Dendritic cell treated with granulocyte-macrophage colony-stimulating factor and Interleukin-4, amounts not matched to agents 40 ng/mL and 50 ng/mL, for 4 days (primary cell): ENCODE measurements around the gene ZNF234.
"Not testable (repeated sequence)": the region's sequence is repeated elsewhere in the genome, so short reads cannot be mapped to it uniquely, and the experiment has no call there.

ENCODE experiments used
- H3K27ac Mint-ChIP-seq: one replicate; pipeline ENCODE4 v1.8.0; 2022; ENCODE audit warnings: mild to moderate bottlenecking, mixed read lengths
- H3K27me3 Mint-ChIP-seq: one replicate; pipeline ENCODE4 v1.8.0; 2022; ENCODE audit warnings: mild to moderate bottlenecking, mixed read lengths
- H3K36me3 Mint-ChIP-seq: one replicate; pipeline ENCODE4 v1.8.0; 2022; ENCODE audit warnings: low read depth, mixed read lengths
- H3K4me1 Mint-ChIP-seq: one replicate; pipeline ENCODE4 v1.8.0; 2022; ENCODE audit warnings: low read depth, mixed read lengths
- H3K4me3 Mint-ChIP-seq: one replicate; pipeline ENCODE4 v1.8.0; 2022; ENCODE audit warnings: mild to moderate bottlenecking, moderate library complexity, mixed read lengths
- H3K9me3 Mint-ChIP-seq: one replicate; pipeline ENCODE4 v1.8.0; 2022; ENCODE audit warnings: mixed read lengths
- intact Hi-C: fragments of 100-400 bp; cut with micrococcal nuclease; formaldehyde crosslinking; loops from one replicate; pipeline ENCODE4 v1.15.0; 2022

ZNF234 gene

DNA sequence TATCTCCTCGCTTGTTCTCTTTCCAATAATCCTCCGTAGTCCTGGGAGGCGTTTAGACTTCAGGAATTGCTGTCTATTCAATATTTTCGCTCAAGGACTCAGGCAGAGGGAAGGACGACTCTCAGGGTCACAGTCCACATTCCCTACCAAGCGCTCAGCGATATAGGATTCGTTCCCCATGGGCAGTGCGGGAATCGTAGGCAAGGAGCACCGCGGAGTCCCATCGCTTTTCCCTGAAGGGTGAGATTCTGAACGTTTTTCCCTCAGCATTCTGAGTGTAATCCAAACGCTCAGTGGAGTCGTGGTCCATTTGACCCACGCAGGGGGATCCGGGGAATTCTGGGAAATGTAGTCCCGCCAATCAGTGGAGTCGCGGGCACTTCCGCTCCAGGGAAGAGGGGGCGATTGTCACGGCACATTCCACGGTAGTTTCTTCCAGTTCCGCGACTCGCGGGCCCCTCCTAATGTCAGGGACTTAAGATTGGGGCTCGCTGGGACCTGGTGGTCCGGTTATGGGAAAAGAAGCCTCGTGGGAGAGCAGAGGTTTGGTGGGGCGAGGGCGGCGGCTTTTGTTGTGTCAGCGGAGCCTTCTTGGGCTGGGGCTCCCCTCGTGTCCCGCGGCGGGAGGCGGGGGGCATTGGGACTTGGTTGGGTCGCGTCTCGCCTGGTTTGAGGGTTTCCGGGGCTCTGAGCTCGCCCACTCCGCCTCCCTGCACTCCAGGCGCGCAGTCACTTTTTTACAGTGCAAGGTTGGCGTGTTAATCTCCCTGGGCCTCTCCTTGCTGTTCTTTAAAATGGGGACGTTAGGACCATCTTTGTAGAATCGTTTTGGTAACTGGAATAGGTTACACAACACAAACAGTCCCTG, at the start of gene ZNF234:
ZNF234 (plus strand) TSS at position 364 of the 868 bp plus-strand sequence. CDS start 3,079 bp downstream, outside the sequence.
- peaks cover 17% of the 10 kb centered on the region for H3K4me1 Mint-ChIP-seq
- intact Hi-C loops: loop anchor here (1.0 to 2.0 kb wide), 3 partner anchors 23 to 71 kb away; partner anchors contain the start of genes ZNF225 and ZNF227
- H3K36me3 Mint-ChIP-seq: peaks cover 40% of the 10 kb centered on the region
- peaks cover 15% of the 10 kb centered on the region for H3K9me3 Mint-ChIP-seq
- peak within 1 kb of the TSS; percentile 98 for H3K4me3 Mint-ChIP-seq
- H3K27me3 Mint-ChIP-seq: peaks cover 3% of the 10 kb centered on the region
- H3K27ac Mint-ChIP-seq: peak within 1 kb of the TSS; percentile 98

- intact Hi-C loops: loop anchor here (5.0 kb wide), 2 partner anchors 40 to 90 kb away; partner anchors contain the start of genes ZNF223 and ZNF230
- peaks cover 3% of the 10 kb centered on the region for H3K27me3 Mint-ChIP-seq
Observed at GRCh38 chr19:44092108-44092507, 49.2 kb upstream of the ZNF234 start.

GRCh38 chr19:44093931-44094765, 47.2 kb upstream of the ZNF234 start, which contains the start of gene ZNF224:
ZNF224 (plus strand) TSS chr19:44094361; CDS start chr19:44097874, 3,513 bp downstream.
- H3K36me3 Mint-ChIP-seq: peaks cover 46% of the 10 kb centered on the region
- H3K27ac Mint-ChIP-seq: peak within 1 kb of the TSS; percentile 93
- peaks cover 7% of the 10 kb centered on the region for H3K4me1 Mint-ChIP-seq
- H3K27me3 Mint-ChIP-seq: peaks cover 3% of the 10 kb centered on the region
- intact Hi-C loops: loop anchor here (1.0 to 5.0 kb wide), 5 partner anchors 19 to 92 kb away; partner anchors contain the start of genes ZNF223, ZNF225, ZNF226 and ZNF230
- H3K9me3 Mint-ChIP-seq: peaks cover 5% of the 10 kb centered on the region
- peak within 1 kb of the TSS; percentile 95 for H3K4me3 Mint-ChIP-seq

More at GRCh38 chr19:44092108-44092507, 49.2 kb upstream of the ZNF234 start:
- H3K9me3 Mint-ChIP-seq: no peaks in the 10 kb centered on the region
- H3K27ac Mint-ChIP-seq: no peak overlapping the region
- peaks cover 7% of the 10 kb centered on the region for H3K4me1 Mint-ChIP-seq
- peaks cover 35% of the 10 kb centered on the region for H3K36me3 Mint-ChIP-seq
- no peak overlapping the region for H3K4me3 Mint-ChIP-seq

DNA sequence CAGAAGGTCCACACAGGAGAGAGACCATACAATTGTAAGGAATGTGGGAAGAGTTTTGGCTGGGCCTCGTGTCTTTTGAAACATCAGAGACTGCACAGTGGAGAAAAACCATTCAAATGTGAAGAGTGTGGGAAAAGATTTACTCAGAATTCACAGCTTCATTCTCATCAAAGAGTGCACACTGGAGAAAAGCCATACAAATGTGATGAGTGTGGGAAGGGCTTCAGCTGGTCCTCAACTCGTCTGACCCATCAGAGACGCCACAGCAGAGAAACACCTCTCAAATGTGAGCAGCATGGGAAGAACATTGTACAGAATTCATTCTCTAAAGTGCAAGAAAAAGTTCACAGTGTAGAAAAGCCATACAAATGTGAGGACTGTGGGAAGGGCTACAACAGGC, 33.6 kb upstream of the ZNF234 start:
- Mint-ChIP-seq H3K27me3 (peaks cover 3% of the 10 kb centered on the region), H3K4me1 (peaks cover 7% of the 10 kb centered on the region), H3K4me3 (no peak overlapping the region), H3K27ac (no peak overlapping the region), H3K36me3 (peaks cover 60% of the 10 kb centered on the region), H3K9me3 (peaks cover 92% of the 10 kb centered on the region)
- intact Hi-C loops: no loop called here

- no peak overlapping the region for H3K27ac Mint-ChIP-seq
- intact Hi-C loops: no loop called here
- H3K9me3 Mint-ChIP-seq: peaks cover 74% of the 10 kb centered on the region
- peaks cover 3% of the 10 kb centered on the region for H3K27me3 Mint-ChIP-seq
- H3K36me3 Mint-ChIP-seq: peaks cover 50% of the 10 kb centered on the region
- no peak overlapping the region for H3K4me3 Mint-ChIP-seq
- peaks cover 13% of the 10 kb centered on the region for H3K4me1 Mint-ChIP-seq
Observed at GRCh38 chr19:44109458-44109857, 31.9 kb upstream of the ZNF234 start.

GRCh38 chr19:44111910-44112463, 29.4 kb upstream of the ZNF234 start:
- intact Hi-C loops: loop anchor here (2.0 kb wide), 2 partner anchors 39 to 193 kb away; partner anchors contain the start of genes ZNF235 and ZNF284
- Mint-ChIP-seq H3K4me3 (no peak overlapping the region), H3K27me3 (peaks cover 3% of the 10 kb centered on the region), H3K4me1 (peaks cover 22% of the 10 kb centered on the region), H3K9me3 (peaks cover 49% of the 10 kb centered on the region), H3K36me3 (peaks cover 39% of the 10 kb centered on the region), H3K27ac (no peak overlapping the region)

DNA sequence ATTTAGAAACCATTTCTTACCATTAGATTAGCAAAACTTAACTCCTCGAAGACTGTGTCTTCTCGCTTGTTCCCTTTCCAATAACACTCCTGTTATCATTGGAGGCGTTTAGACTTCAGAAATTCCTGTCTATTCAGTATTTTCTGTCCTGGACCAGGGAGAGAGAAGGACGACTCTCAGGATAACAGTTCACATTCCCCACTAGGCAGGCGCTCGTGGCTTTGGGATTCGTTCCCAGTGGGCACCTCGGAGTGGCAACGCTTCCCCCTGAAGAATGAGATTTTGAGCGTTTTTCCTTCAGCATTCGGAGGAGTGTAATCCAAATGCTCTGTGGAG, 28.6 kb upstream of the ZNF234 start:
- Mint-ChIP-seq H3K4me1 (peaks cover 22% of the 10 kb centered on the region), H3K4me3 (peak overlapping the region; percentile 95), H3K27me3 (peaks cover 3% of the 10 kb centered on the region), H3K9me3 (peaks cover 41% of the 10 kb centered on the region), H3K27ac (peak overlapping the region; percentile 95), H3K36me3 (peaks cover 31% of the 10 kb centered on the region)
- intact Hi-C loops: loop anchor here (1.0 to 2.0 kb wide), 8 partner anchors 18 to 192 kb away; partner anchors contain the start of genes ZNF155, ZNF224, ZNF230 and ZNF234

DNA sequence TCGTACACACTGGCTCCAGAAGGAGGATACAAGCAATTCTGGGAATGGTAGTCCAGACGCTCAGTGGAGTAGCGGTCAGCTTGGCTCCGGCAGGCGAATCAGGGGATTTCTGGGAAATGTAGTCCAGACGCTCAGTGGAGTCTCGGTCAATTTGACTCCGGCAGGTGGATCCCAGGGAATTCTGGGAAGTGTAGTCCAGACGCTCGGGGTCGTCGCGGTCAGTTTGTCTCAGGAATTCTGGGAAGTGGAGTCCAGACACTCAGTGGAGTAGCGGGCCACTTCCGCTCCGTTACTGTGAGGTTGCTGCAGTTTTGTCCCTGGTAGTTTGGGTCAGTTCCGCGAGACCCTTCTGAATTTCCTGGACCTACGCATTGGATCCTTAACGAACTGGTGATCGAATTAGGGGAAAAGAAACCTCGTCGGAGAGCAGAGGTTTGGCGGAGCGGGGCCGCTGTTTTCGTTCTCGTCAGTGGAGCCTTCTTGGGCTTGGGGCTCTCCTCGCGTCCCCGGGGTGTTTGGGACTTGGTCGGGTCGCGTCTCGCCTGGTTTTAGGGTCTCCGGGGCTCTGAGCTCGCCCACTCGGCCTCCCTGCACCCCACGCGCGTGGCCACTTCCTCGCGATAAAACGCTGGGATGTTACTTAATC, 28.1 kb upstream of the ZNF234 start, which contains the start of gene ZNF225:
ZNF225 (plus strand) TSS at position 262 of the 646 bp plus-strand sequence. CDS start 2,429 bp downstream, outside the sequence.
- peak within 1 kb of the TSS; percentile 95 for H3K27ac Mint-ChIP-seq
- peaks cover 36% of the 10 kb centered on the region for H3K9me3 Mint-ChIP-seq
- intact Hi-C loops: loop anchor here (1.0 to 2.0 kb wide), 8 partner anchors 19 to 192 kb away; partner anchors contain the start of genes ZNF155, ZNF224, ZNF230 and ZNF234
- peaks cover 22% of the 10 kb centered on the region for H3K4me1 Mint-ChIP-seq
- peaks cover 26% of the 10 kb centered on the region for H3K36me3 Mint-ChIP-seq
- peaks cover 3% of the 10 kb centered on the region for H3K27me3 Mint-ChIP-seq
- H3K4me3 Mint-ChIP-seq: peak within 1 kb of the TSS; percentile 95

- H3K27me3 Mint-ChIP-seq: peaks cover 3% of the 10 kb centered on the region
- H3K4me3 Mint-ChIP-seq: peak overlapping the region; percentile 95
- intact Hi-C loops: loop anchor here (1.0 to 2.0 kb wide), 8 partner anchors 20 to 191 kb away; partner anchors contain the start of genes ZNF155, ZNF224, ZNF230 and ZNF234
- H3K4me1 Mint-ChIP-seq: peaks cover 22% of the 10 kb centered on the region
- H3K27ac Mint-ChIP-seq: peak overlapping the region; percentile 95
- peaks cover 35% of the 10 kb centered on the region for H3K9me3 Mint-ChIP-seq
- H3K36me3 Mint-ChIP-seq: peaks cover 26% of the 10 kb centered on the region
Observed at GRCh38 chr19:44113784-44114390, 27.5 kb upstream of the ZNF234 start.

- peaks cover 12% of the 10 kb centered on the region for H3K9me3 Mint-ChIP-seq
- H3K36me3 Mint-ChIP-seq, H3K4me3 Mint-ChIP-seq, H3K4me1 Mint-ChIP-seq, intact Hi-C loops, H3K27ac Mint-ChIP-seq, H3K27me3 Mint-ChIP-seq: not testable (repeated sequence)
Observed at GRCh38 chr19:44121162-44121561, 20.2 kb upstream of the ZNF234 start.

DNA sequence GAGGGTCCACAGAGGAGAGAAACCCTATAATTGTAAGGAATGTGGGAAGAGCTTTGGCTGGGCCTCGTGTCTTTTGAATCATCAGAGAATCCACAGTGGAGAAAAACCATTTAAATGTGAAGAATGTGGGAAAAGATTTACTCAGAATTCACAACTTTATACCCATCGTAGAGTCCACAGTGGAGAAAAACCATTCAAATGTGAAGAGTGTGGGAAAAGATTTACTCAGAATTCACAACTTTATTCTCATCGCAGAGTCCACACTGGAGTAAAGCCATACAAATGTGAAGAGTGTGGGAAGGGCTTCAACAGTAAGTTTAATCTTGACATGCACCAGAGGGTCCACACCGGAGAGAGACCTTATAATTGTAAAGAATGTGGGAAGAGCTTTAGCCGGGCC, 9.4 kb upstream of the ZNF234 start:
- Mint-ChIP-seq H3K4me3 (no peak overlapping the region), H3K27me3 (no peaks in the 10 kb centered on the region), H3K9me3 (peaks cover 17% of the 10 kb centered on the region), H3K27ac (no peak overlapping the region), H3K36me3 (no peaks in the 10 kb centered on the region), H3K4me1 (no peaks in the 10 kb centered on the region)
- intact Hi-C loops: no loop called here

- Mint-ChIP-seq H3K27me3 (peaks cover 3% of the 10 kb centered on the region), H3K9me3 (peaks cover 8% of the 10 kb centered on the region), H3K27ac (peak overlapping the region; percentile 98), H3K4me1 (peaks cover 17% of the 10 kb centered on the region), H3K4me3 (peak overlapping the region; percentile 98), H3K36me3 (peaks cover 46% of the 10 kb centered on the region)
- intact Hi-C loops: no loop called here
Observed at GRCh38 chr19:44142059-44142433, 692 bp downstream of the ZNF234 start.
